Mesothelial cell of epicardium (in vitro differentiated cells): Measurements from ENCODE around the gene TMEM131L. TPM values are rescaled to one million over a fixed set of nuclear protein-coding genes. Genes with fewer than 3 reads are reported as not detected.

Experiments used
- DNase-seq, 2 experiments: peaks; one replicate each; pipeline ENCODE4 v3.0.0; 2021; ENCODE audit warnings: low spot score in 2 of 2; ENCODE audit not compliant: unreplicated experiment in 2 of 2
- H3K27ac Mint-ChIP-seq: 2 replicates; pipeline ENCODE4 v1.8.0; 2021; ENCODE audit warnings: mixed read lengths
- H3K27me3 Mint-ChIP-seq: 2 replicates; pipeline ENCODE4 v1.8.0; 2021; ENCODE audit warnings: low read depth, mixed read lengths
- H3K36me3 Mint-ChIP-seq: 2 replicates; pipeline ENCODE4 v1.8.0; 2021; ENCODE audit warnings: mixed read lengths
- H3K4me1 Mint-ChIP-seq: 2 replicates; pipeline ENCODE4 v1.8.0; 2021; ENCODE audit warnings: mixed read lengths
- H3K4me3 Mint-ChIP-seq: 2 replicates; pipeline ENCODE4 v1.8.0; 2021; ENCODE audit warnings: mild to moderate bottlenecking, moderate library complexity, mixed read lengths
- H3K9me3 Mint-ChIP-seq: 2 replicates; pipeline ENCODE4 v1.8.0; 2021; ENCODE audit warnings: mixed read lengths
- CTCF ChIP-seq: fragments of 200-600 bp; sonication (generic); IDR thresholded peaks from one replicate; pipeline ENCODE4 v1.5.0; 2021; ENCODE audit warnings: antibody characterized with exemption; ENCODE audit not compliant: unreplicated experiment
- total RNA-seq: library from RNA; stranded (reverse); gene quantifications from 3 replicates; pipeline ENCODE4 v1.2.1, GENCODE V29; 2021

Gene TMEM131L
- total RNA-seq, 1 donor from 2014 or later, result 13.9 TPM

- no peak overlapping the region for H3K4me3 Mint-ChIP-seq
- DNase-seq, result no peak
- no peak overlapping the region for H3K27ac Mint-ChIP-seq
- peaks cover 4% of the 10 kb centered on the region for H3K9me3 Mint-ChIP-seq
- TF ChIP-seq CTCF, result no peak
- H3K27me3 Mint-ChIP-seq, result no peaks in the 10 kb centered on the region
- H3K36me3 Mint-ChIP-seq, result peaks cover 2% of the 10 kb centered on the region
- peaks cover 26% of the 10 kb centered on the region for H3K4me1 Mint-ChIP-seq
Observed at GRCh38 chr4:153490985-153491483, 24.9 kb downstream of the TMEM131L start.

GRCh38 chr4:153494562-153494961, 28.4 kb downstream of the TMEM131L start:
- H3K4me1 Mint-ChIP-seq, result peaks cover 24% of the 10 kb centered on the region

GRCh38 chr4:153495480-153496193, 29.5 kb downstream of the TMEM131L start:
- peaks cover 4% of the 10 kb centered on the region for H3K9me3 Mint-ChIP-seq
- TF ChIP-seq CTCF, result no peak
- H3K4me3 Mint-ChIP-seq, result no peak overlapping the region
- peaks cover 24% of the 10 kb centered on the region for H3K4me1 Mint-ChIP-seq
- no peak for DNase-seq
- H3K27me3 Mint-ChIP-seq, result no peaks in the 10 kb centered on the region
- no peak overlapping the region for H3K27ac Mint-ChIP-seq
- peaks cover 2% of the 10 kb centered on the region for H3K36me3 Mint-ChIP-seq

More at GRCh38 chr4:153494562-153494961, 28.4 kb downstream of the TMEM131L start:
- H3K9me3 Mint-ChIP-seq, result peaks cover 4% of the 10 kb centered on the region
- DNase-seq, result no peak
- H3K27ac Mint-ChIP-seq, result no peak overlapping the region
- no peaks in the 10 kb centered on the region for H3K27me3 Mint-ChIP-seq
- H3K36me3 Mint-ChIP-seq, result peaks cover 2% of the 10 kb centered on the region
- TF ChIP-seq CTCF, result no peak
- H3K4me3 Mint-ChIP-seq, result no peak overlapping the region

GRCh38 chr4:153497091-153497531, 31.0 kb downstream of the TMEM131L start:
- H3K27ac Mint-ChIP-seq, result no peak overlapping the region
- DNase-seq, result no peak
- H3K4me1 Mint-ChIP-seq, result peaks cover 20% of the 10 kb centered on the region

More at GRCh38 chr4:153497091-153497531, 31.0 kb downstream of the TMEM131L start:
- Mint-ChIP-seq H3K9me3 (peaks cover 4% of the 10 kb centered on the region), H3K4me3 (no peak overlapping the region), H3K36me3 (peaks cover 2% of the 10 kb centered on the region), H3K27me3 (no peaks in the 10 kb centered on the region)
- TF ChIP-seq CTCF, result no peak
